GM19099 (cell line): ENCODE data around the gene CUL3.

Experiments
- POLR2A ChIP-seq: IDR thresholded peaks from 3 replicates; pipeline ENCODE4 v1.6.1; 2011; ENCODE audit warnings: low read depth; ENCODE audit not compliant: insufficient read length; ENCODE audit errors: extremely low read depth

Gene CUL3

GRCh38 chr2:224561234-224562005 lies 23.7 kb downstream of the CUL3 start:
- TF ChIP-seq POLR2A = no peak

GRCh38 chr2:224560549-224560948 lies 24.6 kb downstream of the CUL3 start:
- no peak for TF ChIP-seq POLR2A

GRCh38 chr2:224557610-224558009 lies 27.6 kb downstream of the CUL3 start:
- TF ChIP-seq POLR2A = no peak

- no peak for TF ChIP-seq POLR2A
Observed at GRCh38 chr2:224556381-224556780, 28.8 kb downstream of the CUL3 start.

GRCh38 chr2:224555823-224556366 lies 29.3 kb downstream of the CUL3 start:
- no peak for TF ChIP-seq POLR2A

GRCh38 chr2:224552771-224553170 lies 32.4 kb downstream of the CUL3 start:
- TF ChIP-seq POLR2A = no peak

- no peak for TF ChIP-seq POLR2A
Observed at GRCh38 chr2:224551693-224552092, 33.5 kb downstream of the CUL3 start.

GRCh38 chr2:224546926-224547325 lies 38.2 kb downstream of the CUL3 start:
- TF ChIP-seq POLR2A = no peak

- no peak for TF ChIP-seq POLR2A
Observed at GRCh38 chr2:224545884-224546644, 39.1 kb downstream of the CUL3 start.

- no peak for TF ChIP-seq POLR2A
Observed at GRCh38 chr2:224543939-224544338, 41.2 kb downstream of the CUL3 start.

GRCh38 chr2:224538561-224539138 lies 46.5 kb downstream of the CUL3 start:
- no peak for TF ChIP-seq POLR2A

GRCh38 chr2:224532931-224533330 lies 52.2 kb downstream of the CUL3 start:
- TF ChIP-seq POLR2A = no peak

GRCh38 chr2:224532441-224532840 lies 52.7 kb downstream of the CUL3 start:
- no peak for TF ChIP-seq POLR2A

GRCh38 chr2:224528171-224528570 lies 57.0 kb downstream of the CUL3 start:
- no peak for TF ChIP-seq POLR2A

GRCh38 chr2:224525774-224526173 lies 59.4 kb downstream of the CUL3 start:
- TF ChIP-seq POLR2A = no peak
